ENCODE measurements around the gene SHISA7.
"Not testable (repeated sequence)": the region's sequence is repeated elsewhere in the genome, so short reads cannot be mapped to it uniquely, and the experiment has no call there.

SHISA7 gene

DNA sequence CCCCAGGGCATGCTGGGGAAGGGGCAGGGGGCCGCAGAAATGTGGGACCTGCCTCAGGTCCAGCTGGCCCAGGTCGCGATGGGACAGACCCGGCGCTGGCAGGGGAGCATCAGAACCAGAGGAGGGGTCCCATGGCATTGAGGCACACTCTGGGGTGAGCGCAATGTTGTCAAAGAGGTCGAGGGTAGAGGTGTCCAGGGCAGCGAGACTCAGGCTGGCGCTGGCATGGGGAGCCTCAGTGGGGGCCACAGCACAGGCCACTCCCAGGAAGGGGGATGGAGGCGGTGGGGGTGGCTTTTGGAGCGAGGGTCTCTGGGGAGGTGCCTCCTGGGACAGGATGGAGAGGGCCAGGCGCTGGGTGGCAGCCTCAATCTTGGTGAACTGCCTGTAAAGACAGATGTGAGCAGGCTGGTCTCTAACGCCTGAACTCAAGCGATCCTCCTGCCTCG, 20.5 kb upstream of the SHISA7 start:
- DNase-seq (ENCODE audit: low spot score): no peak

DNA sequence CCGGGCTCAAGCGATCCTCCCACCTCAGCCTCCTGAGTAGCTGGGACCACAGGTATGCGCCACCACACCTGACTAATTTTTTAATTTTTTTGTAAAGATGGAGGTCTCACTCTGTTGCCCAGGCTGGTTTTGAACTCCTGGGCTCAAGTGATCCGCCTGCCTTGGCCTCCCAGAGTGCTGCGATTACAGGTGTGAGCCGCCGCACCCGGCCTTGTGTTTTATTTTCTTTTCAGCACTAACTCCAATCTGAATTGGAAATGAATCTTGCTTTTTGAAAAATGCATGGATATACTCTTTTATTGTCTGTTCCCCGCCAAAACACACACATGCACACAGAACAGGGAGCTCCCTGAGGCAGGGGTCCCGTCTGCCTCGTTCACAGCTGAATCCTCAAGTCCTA, 19.6 kb upstream of the SHISA7 start:
- no peak for DNase-seq (ENCODE audit: low spot score)

DNA sequence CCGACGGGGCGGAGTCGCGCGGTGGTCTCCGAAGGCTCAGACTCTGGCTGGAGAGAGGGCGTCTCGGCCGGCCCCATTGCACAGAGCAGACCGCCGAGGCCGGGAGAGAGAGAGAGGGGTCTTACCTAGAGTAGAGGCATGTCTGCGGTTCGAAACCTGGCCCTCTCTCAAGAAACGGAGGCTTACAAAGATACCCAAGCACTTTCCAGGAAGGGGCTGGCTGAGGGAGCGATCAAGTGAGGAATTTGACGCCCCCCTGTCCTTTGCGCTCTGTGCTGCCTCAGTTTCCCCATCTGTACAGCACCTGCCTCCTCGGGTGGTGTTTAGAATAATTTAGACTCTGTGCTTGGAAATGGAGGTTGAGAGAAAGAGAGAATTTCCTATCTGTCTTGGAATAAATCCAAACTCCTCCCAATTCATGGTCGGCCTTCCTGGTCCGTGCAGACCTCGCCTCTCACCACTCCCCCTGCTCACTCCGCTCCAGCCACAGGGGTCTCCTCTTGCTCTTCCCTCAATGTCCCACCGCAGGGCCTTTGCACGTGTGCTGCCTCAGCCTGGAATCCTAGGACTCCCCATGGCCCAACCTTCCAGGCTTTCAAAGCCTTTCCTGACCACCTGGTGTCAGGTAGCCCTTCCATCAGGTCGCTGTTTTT, 19.0 kb upstream of the SHISA7 start:
- peak; percentile 35 for DNase-seq (ENCODE audit: low spot score)

DNA sequence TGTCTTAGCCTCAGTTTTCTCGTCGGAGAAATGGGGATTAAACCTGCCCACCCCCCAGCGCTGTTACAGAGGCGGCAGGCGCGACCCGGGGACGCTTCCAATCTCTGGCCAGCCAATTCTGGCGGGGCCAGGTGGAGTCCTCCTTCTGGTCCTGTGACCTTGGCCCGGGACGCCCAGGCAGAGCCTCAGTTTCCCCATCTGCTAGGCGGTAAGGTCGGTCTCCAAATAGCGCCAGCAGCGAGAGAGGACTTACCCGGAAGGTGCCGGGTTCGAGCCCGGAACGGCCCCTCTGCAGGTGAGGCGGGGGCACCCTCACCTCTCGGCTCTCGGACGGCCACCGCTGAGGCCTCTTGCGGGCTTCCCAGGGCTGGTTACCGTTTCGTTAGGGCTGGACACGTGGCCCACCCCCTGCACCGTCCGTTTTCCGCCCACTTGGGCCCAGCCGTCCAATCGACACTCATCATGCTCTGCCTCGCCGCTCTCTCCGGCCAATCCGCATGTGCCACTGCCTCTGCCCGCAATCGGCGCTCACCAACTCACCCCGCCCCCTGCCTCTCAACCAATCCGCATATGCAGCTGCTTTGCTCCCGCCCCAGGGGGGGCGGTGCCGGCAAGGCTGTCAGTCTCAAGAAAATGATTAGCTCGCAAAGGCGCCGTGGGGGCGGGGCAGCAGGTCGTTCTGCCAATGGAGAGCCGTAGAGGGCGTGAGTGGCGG, 18.3 kb upstream of the SHISA7 start, which contains the start of gene ISOC2:
ISOC2 (minus strand) TSS at position 384 of the 715 bp plus-strand sequence. CDS start 5,156 bp downstream, outside the sequence.
- DNase-seq (ENCODE audit: low spot score): peak; percentile 100

DNA sequence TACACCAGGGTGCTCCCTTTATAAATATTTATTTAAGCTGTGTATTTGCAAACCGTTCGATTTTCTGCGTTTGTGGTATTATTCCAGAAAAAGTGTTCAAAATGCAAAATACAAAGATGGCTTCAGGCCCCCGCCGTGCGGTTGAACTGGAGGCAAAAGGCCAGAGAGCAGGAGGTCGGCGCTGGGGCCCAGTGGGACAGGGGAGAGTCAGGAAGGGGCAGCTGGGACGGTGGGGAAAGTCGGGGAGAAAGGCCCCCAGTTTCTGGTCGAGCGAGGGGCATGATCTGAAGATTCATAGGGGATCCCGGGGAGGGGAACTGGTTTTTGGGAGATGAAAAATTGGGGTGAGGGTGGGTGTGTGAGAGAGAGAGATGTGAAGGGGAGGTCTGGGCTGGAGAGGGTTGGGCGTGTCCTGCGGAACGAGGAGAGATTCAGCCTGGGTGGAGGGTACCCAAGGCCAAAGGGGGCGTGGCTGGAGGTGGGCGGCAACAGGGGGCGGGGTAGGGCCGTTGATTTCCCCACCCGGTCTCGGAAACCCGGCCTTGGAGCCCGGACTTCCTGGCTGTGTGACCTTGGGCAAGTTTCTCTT, 17.7 kb upstream of the SHISA7 start:
- DNase-seq (ENCODE audit: low spot score): peak; percentile 55

DNA sequence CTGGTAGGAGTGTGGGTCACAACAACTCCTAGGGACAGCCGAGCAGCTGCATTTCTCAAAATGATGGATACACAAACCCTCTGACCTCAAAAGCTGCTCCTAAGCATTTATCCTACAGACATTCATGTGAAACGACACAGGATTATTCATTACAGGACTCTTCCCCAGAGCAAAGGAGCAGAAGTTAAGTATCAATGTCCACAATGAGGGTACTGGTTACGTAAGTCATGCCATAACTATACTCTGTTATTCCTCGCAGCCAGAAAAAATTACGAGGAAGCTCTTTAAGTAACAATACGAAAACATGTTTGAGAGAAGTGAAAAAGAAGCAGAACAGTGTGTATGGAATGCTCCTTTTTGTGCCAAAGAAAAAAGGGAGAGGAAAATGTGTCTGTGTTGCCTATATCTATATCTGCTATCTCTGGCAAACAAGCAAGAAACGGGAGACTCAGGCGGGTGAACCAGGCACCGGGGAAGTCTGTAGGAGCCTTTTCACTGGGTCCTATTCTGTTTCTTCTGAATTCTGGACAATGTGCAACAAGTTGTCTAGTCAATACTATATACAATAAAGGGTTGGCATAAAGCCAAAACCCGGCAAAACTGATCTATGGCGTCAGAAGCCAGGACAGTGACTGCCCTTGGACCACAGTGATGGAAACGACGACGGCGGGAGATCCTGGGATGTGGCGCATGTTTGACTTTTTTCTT, 17.0 kb upstream of the SHISA7 start:
- no peak for DNase-seq (ENCODE audit: low spot score)

DNA sequence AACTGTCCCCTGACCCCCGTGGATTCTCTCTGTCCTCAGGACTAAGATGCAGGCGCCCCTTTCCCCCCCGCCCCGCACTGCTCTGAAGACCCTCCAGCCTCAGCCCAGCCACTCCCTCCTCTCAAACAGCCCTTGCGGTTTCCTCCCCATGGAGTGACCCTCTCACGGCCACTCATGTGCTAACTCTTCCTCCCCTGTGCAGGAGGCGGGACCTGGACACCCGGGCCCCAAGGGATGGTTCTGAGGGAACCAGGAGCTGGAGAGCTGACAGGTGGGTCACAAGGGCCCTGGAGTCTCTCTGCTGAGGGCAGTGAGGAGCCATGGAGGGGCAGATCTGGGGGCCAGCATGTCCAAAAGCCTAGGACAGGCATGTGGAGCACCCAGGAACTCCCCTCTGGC, 16.4 kb upstream of the SHISA7 start:
- no peak for DNase-seq (ENCODE audit: low spot score)

DNA sequence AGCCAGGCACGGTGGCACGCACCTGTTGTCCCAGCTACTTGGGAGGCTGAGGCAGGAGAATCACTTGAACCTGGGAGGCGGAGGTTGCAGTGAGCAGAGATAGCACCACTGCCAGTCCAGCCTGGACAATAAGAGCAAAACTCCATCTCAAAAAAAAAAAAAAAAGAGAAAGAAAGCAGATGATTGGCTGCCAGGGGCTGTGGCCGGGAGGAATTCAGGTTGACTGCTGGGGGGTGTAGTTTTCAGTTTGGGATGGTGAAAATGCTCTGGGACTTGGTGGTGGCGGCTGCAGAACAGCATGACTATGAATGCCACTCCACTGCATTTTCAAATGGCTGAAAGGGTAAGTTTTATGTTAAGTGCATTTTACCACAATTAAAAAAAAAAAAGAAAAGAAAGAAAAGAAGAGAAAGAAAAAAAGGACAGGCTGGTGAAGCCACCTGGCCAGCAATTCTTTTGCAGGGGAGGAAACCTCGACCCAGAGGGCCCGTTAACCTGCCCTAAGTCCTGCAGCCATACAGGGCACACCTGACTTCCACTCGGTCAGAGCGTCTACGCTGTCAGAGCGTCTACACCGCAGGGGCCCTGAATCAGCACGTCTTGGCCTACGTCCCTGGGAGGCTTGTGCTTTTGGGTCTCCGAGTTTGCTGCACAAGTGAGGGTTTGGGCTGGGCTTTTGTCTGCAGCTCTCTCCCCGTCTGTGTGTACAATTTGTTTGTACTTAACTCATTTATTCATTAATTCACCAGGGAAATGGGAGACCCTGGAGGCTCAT, 14.8 kb upstream of the SHISA7 start:
- no peak for DNase-seq (ENCODE audit: low spot score)

DNA sequence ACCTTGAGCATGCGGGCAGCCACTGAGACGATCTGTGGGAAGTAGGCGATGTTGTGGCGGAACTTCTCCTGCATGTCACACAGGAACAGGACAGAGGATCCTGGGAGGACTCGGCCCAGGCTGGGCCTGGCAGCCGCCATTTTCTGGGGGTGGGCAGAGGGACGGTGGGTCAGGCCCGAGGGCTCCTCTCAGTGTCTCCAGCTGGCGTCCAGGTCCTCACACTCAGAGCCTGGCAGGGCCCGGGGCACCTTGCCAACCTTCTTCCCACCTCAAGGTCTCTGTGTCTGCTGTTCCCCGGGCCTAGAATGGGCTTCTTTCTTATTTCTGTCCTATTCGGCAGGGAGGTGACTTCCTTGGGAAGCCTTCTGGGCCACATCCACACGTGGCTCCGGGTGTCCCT, 13.2 kb upstream of the SHISA7 start:
- DNase-seq (ENCODE audit: low spot score): no peak

DNA sequence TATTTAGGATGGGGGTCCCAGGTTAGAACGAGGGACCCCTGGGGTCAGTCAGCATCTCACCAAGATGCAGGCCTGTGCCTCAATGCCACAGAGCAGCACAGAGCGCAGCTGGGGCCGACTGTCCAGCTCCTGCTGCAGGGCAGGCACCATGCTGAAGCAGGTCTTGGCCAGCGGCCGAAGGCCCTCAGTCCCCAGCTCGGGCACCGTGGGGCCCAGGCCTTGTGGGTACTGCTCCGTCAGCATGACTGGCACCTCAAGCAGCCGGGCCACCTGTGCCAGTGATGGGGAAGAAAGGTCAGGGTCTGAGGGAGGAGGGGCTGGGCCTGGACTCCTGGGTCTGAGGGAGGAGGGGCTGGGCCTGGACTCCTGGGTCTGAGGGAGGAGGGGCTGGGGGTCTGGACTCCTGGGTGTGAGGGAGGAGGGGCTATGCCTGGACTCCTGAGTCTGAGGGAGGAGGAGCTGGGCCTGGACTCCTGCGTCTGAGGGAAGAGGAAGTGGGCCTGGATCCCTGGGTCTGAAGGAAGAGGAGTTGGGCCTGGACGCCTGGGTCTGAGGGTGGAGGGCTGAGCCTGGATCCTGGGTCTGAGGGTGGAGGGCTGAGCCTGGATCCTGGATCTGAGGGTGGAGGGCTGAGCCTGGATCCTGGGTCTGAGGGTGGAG, 12.6 kb upstream of the SHISA7 start:
- no peak for DNase-seq (ENCODE audit: low spot score)

DNA sequence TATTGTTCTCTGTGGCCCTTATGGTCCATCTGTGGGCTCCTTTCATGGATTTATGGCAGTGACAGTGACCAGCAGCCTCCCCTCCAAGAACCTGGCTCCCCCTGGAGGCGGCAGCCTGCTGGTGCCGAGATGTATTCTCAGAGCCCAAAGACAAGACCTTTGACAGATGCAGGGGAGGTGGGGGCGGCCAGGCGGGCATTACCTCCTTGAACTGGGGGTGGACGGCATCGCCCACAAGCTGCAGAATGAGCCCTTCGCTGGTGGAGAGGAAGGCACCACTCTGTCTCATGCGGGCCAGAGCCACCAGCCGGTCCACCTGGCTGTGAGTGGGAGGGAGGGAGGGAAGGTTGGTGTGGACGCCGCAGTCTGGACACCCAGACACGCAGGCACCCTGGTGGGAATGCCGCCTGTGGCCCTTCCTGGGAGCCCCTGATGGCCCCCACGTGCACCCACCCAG, 11.7 kb upstream of the SHISA7 start:
- peak; percentile 57 for DNase-seq (ENCODE audit: low spot score)

DNA sequence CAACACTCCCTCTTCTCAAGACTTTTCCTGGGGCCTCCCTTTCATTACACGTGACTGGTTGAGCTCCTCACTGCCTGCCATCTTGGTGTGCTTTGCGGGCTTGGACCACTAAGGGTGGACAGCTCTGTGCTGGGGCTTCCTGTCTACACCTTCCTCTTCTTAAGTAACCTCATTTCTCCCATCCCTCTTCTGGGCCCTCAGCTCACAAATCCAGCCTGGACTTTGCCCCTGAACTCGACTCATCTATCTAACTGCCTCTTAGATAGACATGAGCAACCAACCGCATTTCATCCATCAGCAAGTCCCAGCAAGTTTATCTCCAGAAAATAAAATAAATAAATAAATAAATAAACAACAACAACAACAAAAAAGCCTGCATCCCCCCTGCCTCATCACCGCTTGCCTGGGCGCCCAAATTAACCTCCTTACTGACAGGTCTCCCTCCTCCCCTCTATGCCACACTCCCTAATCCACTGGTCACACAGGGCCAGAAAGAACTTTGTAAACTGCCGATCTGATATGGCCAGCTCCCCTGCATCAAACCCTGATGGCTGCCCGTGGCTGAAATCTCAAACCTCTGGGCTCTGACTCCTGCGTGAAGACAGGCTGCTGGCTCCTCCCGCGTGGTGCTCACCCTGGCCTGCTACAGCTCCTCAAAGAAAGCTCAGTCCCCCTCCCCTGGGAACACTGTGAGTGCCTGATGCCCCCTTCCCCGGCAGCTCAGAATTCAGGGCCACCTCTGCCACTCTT, 10.6 kb upstream of the SHISA7 start:
- no peak for DNase-seq (ENCODE audit: low spot score)

DNA sequence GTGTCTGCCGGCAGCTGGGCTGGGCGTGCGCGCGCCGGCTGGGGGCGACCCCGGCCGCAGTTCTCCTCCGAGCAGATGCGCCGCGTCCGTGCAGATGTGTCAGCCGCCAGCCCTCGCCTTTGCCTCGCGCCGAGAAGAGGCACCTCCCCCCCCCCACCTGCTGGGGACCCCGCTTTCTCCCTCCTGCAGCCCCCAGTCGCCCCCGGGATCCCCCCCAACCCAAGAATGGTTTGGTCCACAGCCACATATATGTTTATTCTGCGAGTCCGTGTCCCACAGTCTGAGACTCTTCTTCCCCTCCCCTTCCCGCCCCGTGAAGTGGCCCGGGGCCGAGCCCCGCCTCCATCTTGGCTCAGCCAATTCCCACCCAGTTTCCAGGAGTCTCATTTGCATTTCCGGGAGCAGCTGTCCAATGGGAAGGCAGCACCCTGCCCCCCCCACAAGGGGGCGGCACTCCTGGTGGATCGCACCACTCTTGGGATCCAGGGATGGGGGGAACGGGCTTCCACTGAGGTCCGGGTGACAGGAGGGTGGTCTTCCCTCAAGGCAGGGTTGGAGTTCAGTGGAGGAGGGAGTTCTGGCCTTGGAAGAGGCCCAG, 9.7 kb upstream of the SHISA7 start:
- peak; percentile 73 for DNase-seq (ENCODE audit: low spot score)

DNA sequence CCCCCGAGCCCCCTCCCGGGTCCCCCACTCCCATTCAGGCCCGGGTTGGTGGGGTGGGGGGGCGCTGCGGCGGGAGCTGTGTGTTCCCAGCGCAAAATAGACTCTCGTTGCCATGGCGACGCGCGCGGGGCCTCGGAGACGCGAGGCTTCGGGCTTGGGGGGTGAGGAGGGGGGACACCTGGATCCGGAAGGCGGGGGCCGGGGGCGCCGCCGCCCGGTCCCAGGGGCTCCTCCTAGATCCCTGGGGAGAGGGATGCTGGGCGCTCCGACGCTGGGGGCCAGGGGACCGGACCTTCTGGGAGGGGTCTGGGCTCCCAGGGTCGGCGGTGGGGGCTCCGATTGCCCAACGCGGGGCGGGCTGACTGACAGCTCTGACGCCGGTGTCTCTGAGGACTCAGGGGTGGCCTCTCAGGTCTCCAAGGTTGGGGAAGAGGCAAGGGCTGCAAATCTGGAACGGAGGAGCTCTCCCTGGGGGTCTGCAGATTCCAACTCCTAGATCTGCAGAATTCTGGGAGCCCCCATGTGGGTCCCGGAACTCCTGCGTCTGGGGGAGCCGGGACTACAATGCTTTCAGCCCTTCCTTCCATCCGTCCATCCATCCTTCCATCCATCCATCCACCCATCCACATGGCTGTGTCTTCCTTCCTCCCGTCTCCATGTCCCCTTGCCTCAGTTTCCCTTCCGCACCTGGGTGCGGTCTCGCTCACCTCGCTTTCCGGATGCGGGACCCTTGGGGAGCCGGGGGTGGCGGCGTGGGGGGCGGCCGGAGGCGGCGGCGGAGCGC, 9.1 kb upstream of the SHISA7 start:
- DNase-seq (ENCODE audit: low spot score): no peak

DNA sequence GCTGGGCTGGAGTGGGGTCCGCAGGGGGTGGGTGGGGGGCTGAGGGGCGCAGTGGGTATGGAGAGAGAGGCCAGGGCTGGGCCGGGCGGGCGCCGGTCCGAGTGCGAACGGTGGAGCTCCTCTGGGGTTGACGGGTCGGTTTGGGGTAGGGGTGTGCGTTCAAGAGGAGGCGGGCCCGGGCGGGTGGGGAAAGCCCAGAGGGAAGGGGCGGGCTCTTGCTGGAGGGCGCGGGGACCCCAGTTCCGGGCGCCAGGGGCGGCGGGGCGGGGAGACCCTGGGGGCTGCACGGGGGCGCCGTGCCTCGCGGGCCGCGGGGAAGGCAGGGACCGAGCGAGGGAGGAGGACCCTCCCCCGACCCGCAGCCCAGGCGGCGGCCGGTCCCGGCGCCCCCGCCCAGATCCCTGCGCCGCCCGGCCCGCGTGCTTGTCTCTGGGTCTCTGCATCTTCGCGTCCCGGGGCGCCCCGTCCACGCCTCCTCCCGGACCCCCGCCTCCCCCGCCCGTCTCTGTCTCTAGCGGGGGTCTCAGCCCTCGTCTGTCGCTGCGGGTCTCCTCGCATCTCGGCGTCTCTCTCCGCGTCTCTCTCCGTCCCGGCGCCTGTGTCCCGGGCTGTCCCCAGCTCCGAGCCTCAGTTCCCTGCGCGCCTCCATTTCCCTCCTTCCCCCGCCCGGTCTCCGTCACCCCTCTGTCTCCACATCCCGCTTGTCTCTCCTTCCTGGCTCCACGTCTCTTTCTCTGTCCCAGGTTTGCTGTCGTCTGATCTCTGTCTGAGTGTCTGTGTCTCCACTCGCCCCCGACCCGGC, 8.3 kb upstream of the SHISA7 start:
- DNase-seq (ENCODE audit: low spot score): no peak

DNA sequence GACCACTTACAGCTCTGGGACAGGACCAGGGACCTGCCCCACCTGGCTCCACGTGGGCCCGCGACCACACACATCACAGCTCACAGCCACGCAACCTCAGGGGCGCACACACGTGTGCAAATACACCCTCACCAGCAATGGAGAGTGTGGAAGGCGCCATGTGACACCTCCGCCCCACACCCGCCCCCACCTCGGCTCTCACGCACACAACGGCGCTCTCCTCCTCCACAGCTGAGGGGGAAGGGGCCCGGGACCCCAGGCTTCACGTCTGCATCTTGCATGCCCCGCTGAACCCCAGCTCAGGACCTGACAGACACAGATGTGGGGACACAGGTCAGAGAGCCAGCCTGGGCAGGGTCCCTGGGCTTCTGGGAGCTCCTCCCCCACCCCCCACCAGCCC, 6.4 kb upstream of the SHISA7 start:
- DNase-seq (ENCODE audit: low spot score): no peak

DNA sequence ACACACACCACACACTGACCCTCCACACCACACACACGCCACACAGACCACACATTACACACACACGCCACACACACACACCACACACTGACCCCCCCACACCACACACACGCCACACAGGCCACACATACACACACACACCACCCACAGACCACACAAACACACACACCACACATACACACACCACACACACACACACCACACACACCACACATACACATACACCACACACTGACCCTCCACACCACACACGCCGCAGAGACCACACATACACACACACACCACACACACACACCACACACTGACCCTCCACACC, 5.0 kb upstream of the SHISA7 start:
- not testable (repeated sequence) for DNase-seq (ENCODE audit: low spot score)

DNA sequence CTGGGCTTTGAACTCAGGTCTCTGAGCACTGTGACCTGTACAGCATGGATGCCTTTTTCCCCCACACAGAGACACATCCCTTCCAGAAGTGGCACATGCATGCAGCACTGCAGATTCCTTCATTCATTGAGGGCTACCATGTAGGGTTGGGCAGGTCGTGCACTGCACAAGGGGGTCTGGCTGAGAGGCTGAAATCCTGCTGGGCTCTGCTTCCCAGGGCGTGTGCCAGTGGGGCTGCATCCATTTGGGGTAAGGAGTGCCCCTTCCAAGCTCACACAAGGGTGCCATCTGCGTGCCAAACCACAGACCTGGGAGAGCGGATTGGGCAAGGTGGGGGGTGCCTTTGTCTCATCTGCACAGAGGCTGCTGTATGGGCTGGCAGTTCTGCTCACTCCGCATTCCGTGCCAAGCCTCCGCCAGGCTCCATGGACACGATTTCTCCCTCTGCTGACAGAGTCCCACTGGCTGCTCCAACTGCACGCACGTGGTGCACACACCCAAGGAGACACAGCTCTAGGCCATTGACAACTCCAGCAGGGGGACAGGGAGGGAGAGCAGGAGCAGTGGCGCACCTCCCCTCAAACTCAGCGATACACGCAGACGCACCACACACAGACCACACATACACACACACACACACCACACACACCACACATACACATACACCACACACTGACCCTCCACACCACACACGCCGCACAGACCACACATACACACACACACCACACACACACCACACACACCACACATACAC, 4.5 kb upstream of the SHISA7 start:
- peak; percentile 54 for DNase-seq (ENCODE audit: low spot score)
